Retinal pigment epithelial cell (primary cell): ENCODE results near the gene GRID1.

Source experiments
- DNase-seq: peaks from one replicate; pipeline ENCODE4 v3.0.0-alpha.2; 2010; ENCODE audit warnings: low read depth
- H3K4me3 ChIP-seq: 2 replicates; pipeline ENCODE4 v1.5.1; 2011; ENCODE audit warnings: mild to moderate bottlenecking, low read length, control low read depth, moderate library complexity
- CTCF ChIP-seq: conservative IDR thresholded peaks from 2 replicates; pipeline ENCODE4 v1.5.1; 2011; ENCODE audit warnings: low read depth, low read length, control low read depth, inconsistent platforms

GRID1 gene

GRCh38 chr10:86343761-86344160 lies 22.8 kb downstream of the GRID1 start:
- no peak for TF ChIP-seq CTCF
- H3K4me3 ChIP-seq: no peak overlapping the region
- no peak for DNase-seq

DNA sequence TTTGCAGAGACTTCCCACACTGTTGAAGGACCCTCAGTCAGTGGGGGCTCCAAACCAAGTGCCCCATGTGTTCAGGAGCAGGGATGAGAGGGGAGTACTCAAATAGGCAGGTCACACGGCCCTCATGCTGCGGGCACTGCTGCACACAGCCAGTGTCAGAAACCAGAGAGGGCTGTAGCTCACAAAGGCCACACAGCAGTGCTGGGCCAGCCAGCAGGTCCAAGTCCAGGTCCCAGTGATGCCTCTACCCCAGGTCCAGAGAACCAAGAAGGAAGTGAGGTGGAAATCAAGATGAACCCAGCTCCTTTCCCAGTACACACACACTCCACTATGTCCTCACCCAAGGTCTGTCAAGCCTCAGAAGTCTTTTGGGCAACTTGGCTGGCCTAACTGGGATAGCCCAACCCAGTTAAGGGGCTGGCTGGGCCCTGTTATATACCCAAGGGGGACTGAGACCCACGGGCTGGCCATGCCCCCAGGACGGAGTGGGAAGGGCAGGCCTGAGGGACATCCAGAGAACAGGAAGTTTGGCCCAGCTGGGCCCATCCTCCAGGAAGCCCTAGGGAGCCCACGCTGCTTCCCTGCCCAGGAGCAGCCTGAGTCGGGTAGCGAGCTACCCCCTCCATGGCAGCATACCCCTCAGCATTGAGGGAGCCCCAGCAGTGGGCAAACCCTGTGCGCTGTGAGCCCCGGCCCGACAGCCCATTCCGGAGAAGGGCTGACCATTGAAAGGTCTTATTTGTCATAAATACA lies 24.3 kb downstream of the GRID1 start:
- no peak overlapping the region for H3K4me3 ChIP-seq
- TF ChIP-seq CTCF: no peak
- DNase-seq: no peak

GRCh38 chr10:86341361-86341811 lies 25.2 kb downstream of the GRID1 start:
- H3K4me3 ChIP-seq: no peak overlapping the region
- DNase-seq: no peak
- no peak for TF ChIP-seq CTCF

DNA sequence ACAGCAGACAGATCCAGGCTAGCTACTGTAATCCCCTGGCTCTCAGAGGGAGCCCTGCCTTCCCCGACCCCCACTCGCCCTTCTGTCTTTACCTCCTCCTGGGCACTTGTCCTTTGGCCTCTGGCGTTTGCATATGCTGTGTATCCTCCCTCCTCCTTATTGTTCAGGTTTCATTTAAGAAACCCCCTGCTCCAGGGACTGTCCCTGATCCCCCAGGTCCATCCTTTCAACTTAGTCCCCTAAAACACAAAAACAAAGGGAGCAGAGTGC lies 25.7 kb downstream of the GRID1 start:
- DNase-seq: no peak
- no peak overlapping the region for H3K4me3 ChIP-seq
- no peak for TF ChIP-seq CTCF

GRCh38 chr10:86340176-86340990 lies 26.2 kb downstream of the GRID1 start:
- H3K4me3 ChIP-seq: no peak overlapping the region
- DNase-seq: no peak
- no peak for TF ChIP-seq CTCF

GRCh38 chr10:86339226-86339865 lies 27.2 kb downstream of the GRID1 start:
- no peak for DNase-seq
- no peak for TF ChIP-seq CTCF
- H3K4me3 ChIP-seq: no peak overlapping the region
